ENCODE measurements around the gene ST3GAL3. TPM values are rescaled to one million over a fixed set of nuclear protein-coding genes. Genes with fewer than 3 reads are reported as not detected.

The ST3GAL3 gene
- total RNA-seq, 2 donors from 2014 or later, result 21.8 to 23.7 TPM

GRCh38 chr1:43801203-43801602 lies 93.9 kb downstream of the ST3GAL3 start:
- no peaks in the 10 kb centered on the region for H3K9me3 Mint-ChIP-seq
- no peak for ATAC-seq (replicated peaks)
- no peaks in the 10 kb centered on the region for H3K4me1 Mint-ChIP-seq

GRCh38 chr1:43802356-43802980 lies 95.1 kb downstream of the ST3GAL3 start:
- H3K36me3 Mint-ChIP-seq (ENCODE audit: low read depth), result peaks cover 2% of the 10 kb centered on the region
- H3K27ac Mint-ChIP-seq, result no peak overlapping the region
- H3K9me3 Mint-ChIP-seq, result peaks cover 1% of the 10 kb centered on the region
- no peak overlapping the region for H3K4me3 Mint-ChIP-seq
- no peak for ATAC-seq (replicated peaks)
- H3K4me1 Mint-ChIP-seq, result no peaks in the 10 kb centered on the region
- H3K27me3 Mint-ChIP-seq, result no peaks in the 10 kb centered on the region

More at GRCh38 chr1:43801203-43801602, 93.9 kb downstream of the ST3GAL3 start:
- H3K27ac Mint-ChIP-seq, result no peak overlapping the region
- H3K27me3 Mint-ChIP-seq, result no peaks in the 10 kb centered on the region
- no peak overlapping the region for H3K4me3 Mint-ChIP-seq
- no peaks in the 10 kb centered on the region for H3K36me3 Mint-ChIP-seq (ENCODE audit: low read depth)

- peaks cover 8% of the 10 kb centered on the region for H3K36me3 Mint-ChIP-seq (ENCODE audit: low read depth)
- H3K9me3 Mint-ChIP-seq, result peaks cover 4% of the 10 kb centered on the region
- no peak overlapping the region for H3K4me3 Mint-ChIP-seq
- H3K4me1 Mint-ChIP-seq, result no peaks in the 10 kb centered on the region
- H3K27me3 Mint-ChIP-seq, result no peaks in the 10 kb centered on the region
- no peak overlapping the region for H3K27ac Mint-ChIP-seq
- ATAC-seq (replicated peaks), result no peak
These were observed 95.8 kb downstream of the ST3GAL3 start for GRCh38 chr1:43803105-43803504.

- Mint-ChIP-seq H3K36me3 (ENCODE audit: low read depth) (peaks cover 14% of the 10 kb centered on the region), H3K27ac (no peak overlapping the region), H3K4me1 (no peaks in the 10 kb centered on the region), H3K9me3 (peaks cover 8% of the 10 kb centered on the region), H3K4me3 (no peak overlapping the region), H3K27me3 (no peaks in the 10 kb centered on the region)
- ATAC-seq (replicated peaks), result no peak
These were observed 96.3 kb downstream of the ST3GAL3 start for GRCh38 chr1:43803646-43804045.

- Mint-ChIP-seq H3K4me1 (no peaks in the 10 kb centered on the region), H3K9me3 (peaks cover 8% of the 10 kb centered on the region), H3K36me3 (ENCODE audit: low read depth) (peaks cover 20% of the 10 kb centered on the region), H3K4me3 (no peak overlapping the region), H3K27ac (no peak overlapping the region), H3K27me3 (no peaks in the 10 kb centered on the region)
- ATAC-seq (replicated peaks), result no peak
These were observed 97.2 kb downstream of the ST3GAL3 start for GRCh38 chr1:43804569-43804968.

GRCh38 chr1:43805340-43805739 lies 98.0 kb downstream of the ST3GAL3 start:
- peaks cover 20% of the 10 kb centered on the region for H3K36me3 Mint-ChIP-seq (ENCODE audit: low read depth)
- H3K4me1 Mint-ChIP-seq, result no peaks in the 10 kb centered on the region
- no peaks in the 10 kb centered on the region for H3K27me3 Mint-ChIP-seq
- ATAC-seq (replicated peaks), result no peak
- peaks cover 8% of the 10 kb centered on the region for H3K9me3 Mint-ChIP-seq
- H3K27ac Mint-ChIP-seq, result no peak overlapping the region
- H3K4me3 Mint-ChIP-seq, result no peak overlapping the region

GRCh38 chr1:43806183-43806582 lies 98.8 kb downstream of the ST3GAL3 start:
- no peak overlapping the region for H3K27ac Mint-ChIP-seq
- no peak overlapping the region for H3K4me3 Mint-ChIP-seq
- H3K4me1 Mint-ChIP-seq, result no peaks in the 10 kb centered on the region
- ATAC-seq (replicated peaks), result no peak
- H3K27me3 Mint-ChIP-seq, result no peaks in the 10 kb centered on the region
- peaks cover 8% of the 10 kb centered on the region for H3K9me3 Mint-ChIP-seq
- peaks cover 20% of the 10 kb centered on the region for H3K36me3 Mint-ChIP-seq (ENCODE audit: low read depth)

- H3K4me3 Mint-ChIP-seq, result no peak overlapping the region
- no peak overlapping the region for H3K27ac Mint-ChIP-seq
- no peak for ATAC-seq (replicated peaks)
- peaks cover 21% of the 10 kb centered on the region for H3K36me3 Mint-ChIP-seq (ENCODE audit: low read depth)
- H3K4me1 Mint-ChIP-seq, result no peaks in the 10 kb centered on the region
- H3K27me3 Mint-ChIP-seq, result no peaks in the 10 kb centered on the region
- H3K9me3 Mint-ChIP-seq, result peaks cover 8% of the 10 kb centered on the region
These were observed 101.8 kb downstream of the ST3GAL3 start for GRCh38 chr1:43809097-43809673.

GRCh38 chr1:43812579-43812978 lies 105.2 kb downstream of the ST3GAL3 start:
- Mint-ChIP-seq H3K4me3 (no peak overlapping the region), H3K4me1 (no peaks in the 10 kb centered on the region), H3K9me3 (peaks cover 6% of the 10 kb centered on the region), H3K36me3 (ENCODE audit: low read depth) (peaks cover 41% of the 10 kb centered on the region), H3K27me3 (no peaks in the 10 kb centered on the region), H3K27ac (no peak overlapping the region)
- ATAC-seq (replicated peaks), result no peak

GRCh38 chr1:43814401-43814800 lies 107.1 kb downstream of the ST3GAL3 start:
- Mint-ChIP-seq H3K27ac (no peak overlapping the region), H3K4me1 (no peaks in the 10 kb centered on the region), H3K9me3 (peaks cover 8% of the 10 kb centered on the region), H3K27me3 (no peaks in the 10 kb centered on the region), H3K4me3 (no peak overlapping the region), H3K36me3 (ENCODE audit: low read depth) (peaks cover 41% of the 10 kb centered on the region)
- no peak for ATAC-seq (replicated peaks)

GRCh38 chr1:43817304-43817939 lies 110.1 kb downstream of the ST3GAL3 start:
- ATAC-seq (replicated peaks), result no peak
- no peaks in the 10 kb centered on the region for H3K27me3 Mint-ChIP-seq
- H3K9me3 Mint-ChIP-seq, result peaks cover 8% of the 10 kb centered on the region
- peaks cover 54% of the 10 kb centered on the region for H3K36me3 Mint-ChIP-seq (ENCODE audit: low read depth)
- H3K4me1 Mint-ChIP-seq, result peaks cover 4% of the 10 kb centered on the region
- H3K4me3 Mint-ChIP-seq, result no peak overlapping the region
- H3K27ac Mint-ChIP-seq, result no peak overlapping the region

GRCh38 chr1:43818691-43819090 lies 111.4 kb downstream of the ST3GAL3 start:
- peaks cover 8% of the 10 kb centered on the region for H3K9me3 Mint-ChIP-seq
- no peak overlapping the region for H3K27ac Mint-ChIP-seq
- peaks cover 54% of the 10 kb centered on the region for H3K36me3 Mint-ChIP-seq (ENCODE audit: low read depth)
- H3K4me1 Mint-ChIP-seq, result peaks cover 4% of the 10 kb centered on the region
- H3K27me3 Mint-ChIP-seq, result no peaks in the 10 kb centered on the region
- H3K4me3 Mint-ChIP-seq, result no peak overlapping the region
- no peak for ATAC-seq (replicated peaks)

- Mint-ChIP-seq H3K4me1 (peaks cover 4% of the 10 kb centered on the region), H3K9me3 (peaks cover 8% of the 10 kb centered on the region), H3K4me3 (no peak overlapping the region), H3K27ac (no peak overlapping the region), H3K27me3 (no peaks in the 10 kb centered on the region), H3K36me3 (ENCODE audit: low read depth) (peaks cover 51% of the 10 kb centered on the region)
- ATAC-seq (replicated peaks), result no peak
These were observed 112.0 kb downstream of the ST3GAL3 start for GRCh38 chr1:43819357-43819756.

GRCh38 chr1:43821471-43821870 lies 114.1 kb downstream of the ST3GAL3 start:
- no peak overlapping the region for H3K27ac Mint-ChIP-seq
- H3K4me1 Mint-ChIP-seq, result peaks cover 4% of the 10 kb centered on the region
- peaks cover 8% of the 10 kb centered on the region for H3K9me3 Mint-ChIP-seq
- no peaks in the 10 kb centered on the region for H3K27me3 Mint-ChIP-seq
- no peak for ATAC-seq (replicated peaks)
- peaks cover 41% of the 10 kb centered on the region for H3K36me3 Mint-ChIP-seq (ENCODE audit: low read depth)
- no peak overlapping the region for H3K4me3 Mint-ChIP-seq

- peaks cover 41% of the 10 kb centered on the region for H3K36me3 Mint-ChIP-seq (ENCODE audit: low read depth)
- peaks cover 4% of the 10 kb centered on the region for H3K4me1 Mint-ChIP-seq
- no peak for ATAC-seq (replicated peaks)
- no peaks in the 10 kb centered on the region for H3K27me3 Mint-ChIP-seq
- no peak overlapping the region for H3K4me3 Mint-ChIP-seq
- H3K27ac Mint-ChIP-seq, result no peak overlapping the region
- peaks cover 8% of the 10 kb centered on the region for H3K9me3 Mint-ChIP-seq
These were observed 114.8 kb downstream of the ST3GAL3 start for GRCh38 chr1:43822040-43822690.
